Left ventricle myocardium inferior (tissue), 1 donor: ENCODE data around the gene KRTAP10-9. TPM values are rescaled to one million over a fixed set of nuclear protein-coding genes. Genes with fewer than 3 reads are reported as not detected.

Experiments
- DNase-seq: peaks from one replicate; pipeline ENCODE4 v3.0.0-alpha.2; 2020
- H3K27ac ChIP-seq: fragments of 200-600 bp; replicated peaks from 2 replicates; pipeline ENCODE4 v1.8.0; 2021
- H3K27me3 ChIP-seq: fragments of 200-600 bp; 2 replicates; pipeline ENCODE4 v1.8.0; 2021; ENCODE audit warnings: low read depth
- H3K36me3 ChIP-seq: fragments of 200-600 bp; 2 replicates; pipeline ENCODE4 v1.8.0; 2021
- H3K4me1 ChIP-seq: fragments of 200-600 bp; 2 replicates; pipeline ENCODE4 v1.8.0; 2021
- H3K4me3 ChIP-seq: fragments of 200-600 bp; 2 replicates; pipeline ENCODE4 v1.8.0; 2021; ENCODE audit warnings: mild to moderate bottlenecking, moderate library complexity
- H3K9me3 ChIP-seq: fragments of 200-600 bp; replicated peaks from 2 replicates; pipeline ENCODE4 v1.8.0; 2021
- CTCF ChIP-seq: fragments of 200-600 bp; IDR thresholded peaks from 2 replicates; pipeline ENCODE4 v1.8.0; 2021; ENCODE audit warnings: antibody characterized with exemption, mild to moderate bottlenecking, borderline replicate concordance
- intact Hi-C: fragments of 100-400 bp; cut with micrococcal nuclease; formaldehyde crosslinking; loops from one replicate; pipeline ENCODE4 v1.11.0; 2022
- total RNA-seq: library from RNA; stranded (reverse); fragmentation: NEBNext Ultra II Directional; extraction: Animal tissue kit (Norgen Biotek cat#: 25700); gene quantifications from one replicate; pipeline ENCODE4 v1.2.1, GENCODE V29; 2021
- donor health status: DM: no; HTN: yes; CAD: no; lungs with severe emphysema.

KRTAP10-9 gene
- total RNA-seq, 1 donor from 2014 or later = not detected

- TF ChIP-seq CTCF = no peak
- intact Hi-C loops = no loop called here
- Histone ChIP-seq H3K27me3 (peaks cover 22% of the 10 kb centered on the region), H3K4me1 (no peaks in the 10 kb centered on the region), H3K9me3 (peaks cover 3% of the 10 kb centered on the region), H3K36me3 (no peaks in the 10 kb centered on the region), H3K27ac (no peak overlapping the region), H3K4me3 (no peak overlapping the region)
- no peak for DNase-seq
These were observed 23.5 kb downstream of the KRTAP10-9 start for GRCh38 chr21:44650265-44650972.

- Histone ChIP-seq H3K9me3 (peaks cover 3% of the 10 kb centered on the region), H3K27me3 (peaks cover 22% of the 10 kb centered on the region), H3K4me3 (no peak overlapping the region), H3K4me1 (no peaks in the 10 kb centered on the region), H3K36me3 (no peaks in the 10 kb centered on the region), H3K27ac (no peak overlapping the region)
- intact Hi-C loops = no loop called here
- DNase-seq = no peak
- TF ChIP-seq CTCF = no peak
These were observed 24.2 kb downstream of the KRTAP10-9 start for GRCh38 chr21:44650973-44651675.

- intact Hi-C loops = no loop called here
- DNase-seq = no peak
- H3K4me1 ChIP-seq = no peaks in the 10 kb centered on the region
- H3K9me3 ChIP-seq = peaks cover 12% of the 10 kb centered on the region
- peaks cover 22% of the 10 kb centered on the region for H3K27me3 ChIP-seq
- H3K4me3 ChIP-seq = no peak overlapping the region
- H3K27ac ChIP-seq = no peak overlapping the region
- H3K36me3 ChIP-seq = no peaks in the 10 kb centered on the region
- no peak for TF ChIP-seq CTCF
These were observed 26.2 kb downstream of the KRTAP10-9 start for GRCh38 chr21:44653123-44653522.

GRCh38 chr21:44653656-44654575 lies 27.0 kb downstream of the KRTAP10-9 start:
- Histone ChIP-seq H3K9me3 (peaks cover 12% of the 10 kb centered on the region), H3K27ac (no peak overlapping the region), H3K36me3 (no peaks in the 10 kb centered on the region), H3K27me3 (peaks cover 20% of the 10 kb centered on the region), H3K4me3 (no peak overlapping the region), H3K4me1 (no peaks in the 10 kb centered on the region)
- intact Hi-C loops = no loop called here
- no peak for TF ChIP-seq CTCF
- DNase-seq = no peak

GRCh38 chr21:44654576-44655175 lies 27.8 kb downstream of the KRTAP10-9 start, which contains the start of gene KRTAP12-4:
Gene KRTAP12-4, minus strand, starts transcription at chr21:44654659. Its CDS starts 45 bp downstream, at chr21:44654614.
- no peaks in the 10 kb centered on the region for H3K4me1 ChIP-seq
- peaks cover 14% of the 10 kb centered on the region for H3K27me3 ChIP-seq
- intact Hi-C loops = no loop called here
- H3K9me3 ChIP-seq = peaks cover 12% of the 10 kb centered on the region
- H3K4me3 ChIP-seq = no peak within 1 kb of the TSS
- DNase-seq = no peak
- no peaks in the 10 kb centered on the region for H3K36me3 ChIP-seq
- TF ChIP-seq CTCF = no peak
- no peak within 1 kb of the TSS for H3K27ac ChIP-seq
